HepG2 (cell line): Measurements from ENCODE around the gene BRSK2.

Experiments
- NFE2 ChIP-seq: sonication (generic); formaldehyde crosslinking; IDR thresholded peaks from 2 replicates; pipeline ENCODE4 v1.4.0; 2020; ENCODE audit warnings: missing genetic modification reagents
- RFXANK ChIP-seq: IDR thresholded peaks from 2 replicates; pipeline ENCODE4 v1.6.1; 2016
- TF ChIP-seq, protein P1 (sequence below): sonication (generic); formaldehyde crosslinking; IDR thresholded peaks from 2 replicates; pipeline ENCODE4 v1.5.0; 2020; ENCODE audit warnings: mild to moderate bottlenecking, missing genetic modification reagents, moderate library complexity

DNA sequence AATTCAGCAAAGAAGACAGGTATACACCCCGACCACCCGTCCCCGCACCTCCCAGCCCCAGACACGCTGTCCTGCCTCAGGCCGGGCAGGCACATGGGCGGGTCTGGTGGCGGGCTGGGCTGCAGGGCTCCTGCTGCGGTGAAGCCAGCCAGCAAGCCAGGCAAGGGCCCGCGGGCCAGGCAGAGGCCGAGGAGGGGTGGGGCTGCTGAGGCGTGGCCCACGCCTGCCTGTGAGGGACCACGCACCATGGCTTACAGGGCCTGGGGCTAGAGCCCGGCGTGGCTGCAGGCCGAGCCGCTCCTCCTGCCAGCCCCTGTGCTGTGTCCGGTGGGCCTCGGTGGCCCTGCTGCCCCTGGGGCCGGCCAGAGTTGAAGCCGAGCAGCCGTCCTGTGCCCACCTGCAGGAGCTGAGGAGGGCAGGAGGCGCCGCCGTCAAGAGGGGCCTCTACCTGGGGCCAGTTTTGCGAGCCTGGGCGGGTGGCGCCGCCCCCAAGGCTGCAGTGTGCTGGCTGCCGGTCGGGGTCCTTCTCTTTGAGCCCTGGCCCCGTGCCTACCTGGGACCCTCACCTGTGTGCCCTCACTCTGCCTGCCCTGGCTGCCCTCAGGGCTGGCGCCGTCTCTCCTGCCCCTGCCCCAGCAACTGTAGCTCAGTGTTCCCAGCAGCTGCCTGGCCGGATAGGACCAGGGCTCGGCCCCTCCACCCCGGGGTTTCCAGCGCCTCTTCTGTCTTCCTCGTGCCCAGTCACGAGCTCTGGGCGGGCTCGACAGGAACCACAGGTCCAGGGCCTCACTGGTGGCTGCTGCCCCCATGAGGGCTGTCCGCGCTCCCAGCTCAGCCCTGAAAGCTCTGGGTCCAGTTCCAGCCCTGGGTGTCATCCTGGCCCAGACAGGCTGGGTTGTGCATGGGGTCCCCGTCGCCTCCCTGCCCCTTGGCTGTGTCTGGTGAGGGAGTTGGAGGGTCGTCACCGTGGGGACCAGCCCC, 58.4 kb downstream of the BRSK2 start:
- TF ChIP-seq, protein P1, sequence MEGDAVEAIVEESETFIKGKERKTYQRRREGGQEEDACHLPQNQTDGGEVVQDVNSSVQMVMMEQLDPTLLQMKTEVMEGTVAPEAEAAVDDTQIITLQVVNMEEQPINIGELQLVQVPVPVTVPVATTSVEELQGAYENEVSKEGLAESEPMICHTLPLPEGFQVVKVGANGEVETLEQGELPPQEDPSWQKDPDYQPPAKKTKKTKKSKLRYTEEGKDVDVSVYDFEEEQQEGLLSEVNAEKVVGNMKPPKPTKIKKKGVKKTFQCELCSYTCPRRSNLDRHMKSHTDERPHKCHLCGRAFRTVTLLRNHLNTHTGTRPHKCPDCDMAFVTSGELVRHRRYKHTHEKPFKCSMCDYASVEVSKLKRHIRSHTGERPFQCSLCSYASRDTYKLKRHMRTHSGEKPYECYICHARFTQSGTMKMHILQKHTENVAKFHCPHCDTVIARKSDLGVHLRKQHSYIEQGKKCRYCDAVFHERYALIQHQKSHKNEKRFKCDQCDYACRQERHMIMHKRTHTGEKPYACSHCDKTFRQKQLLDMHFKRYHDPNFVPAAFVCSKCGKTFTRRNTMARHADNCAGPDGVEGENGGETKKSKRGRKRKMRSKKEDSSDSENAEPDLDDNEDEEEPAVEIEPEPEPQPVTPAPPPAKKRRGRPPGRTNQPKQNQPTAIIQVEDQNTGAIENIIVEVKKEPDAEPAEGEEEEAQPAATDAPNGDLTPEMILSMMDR (CRISPR knock-in tag), result peak; percentile 44
- no peak for TF ChIP-seq NFE2 (CRISPR knock-in tag)
- TF ChIP-seq RFXANK (CRISPR knock-in tag), result no peak
